GM12875 (cell line): ENCODE measurements around the gene ZNF23.

Source experiments
- H3K4me3 ChIP-seq: one replicate; pipeline ENCODE4 v1.5.1; 2011; ENCODE audit warnings: low read depth, low read length, control low read depth
- CTCF ChIP-seq: IDR thresholded peaks from 2 replicates; pipeline ENCODE4 v1.5.1; 2011; ENCODE audit warnings: low read depth, mild to moderate bottlenecking, control low read depth, inconsistent platforms, low read length, moderate library complexity, borderline replicate concordance; ENCODE audit not compliant: insufficient read depth

The ZNF23 gene

GRCh38 chr16:71482569-71482968 is 20.5 kb upstream of the ZNF23 start:
- no peak for TF ChIP-seq CTCF

GRCh38 chr16:71480956-71481355 is 18.9 kb upstream of the ZNF23 start:
- TF ChIP-seq CTCF: no peak
- H3K4me3 ChIP-seq: no peak overlapping the region

More at GRCh38 chr16:71482569-71482968, 20.5 kb upstream of the ZNF23 start:
- no peak overlapping the region for H3K4me3 ChIP-seq

GRCh38 chr16:71479420-71479819 is 17.4 kb upstream of the ZNF23 start:
- peak; percentile 49; the same call in 1 of the 2 replicates for TF ChIP-seq CTCF
- H3K4me3 ChIP-seq: no peak overlapping the region

- TF ChIP-seq CTCF: no peak
- no peak overlapping the region for H3K4me3 ChIP-seq
These were observed 14.5 kb upstream of the ZNF23 start for GRCh38 chr16:71476457-71477124.

GRCh38 chr16:71474864-71475263 is 12.8 kb upstream of the ZNF23 start:
- no peak overlapping the region for H3K4me3 ChIP-seq
- TF ChIP-seq CTCF: no peak

- no peak overlapping the region for H3K4me3 ChIP-seq
- TF ChIP-seq CTCF: no peak
These were observed 11.8 kb upstream of the ZNF23 start for GRCh38 chr16:71473891-71474290.

- H3K4me3 ChIP-seq: no peak overlapping the region
- no peak for TF ChIP-seq CTCF
These were observed 10.9 kb upstream of the ZNF23 start for GRCh38 chr16:71472931-71473330.
